H1 (cell line): ENCODE data around the gene SPSB3. TPM values are rescaled to one million over a fixed set of nuclear protein-coding genes. Genes with fewer than 3 reads are reported as not detected.

Experiments
- CTCF ChIA-PET: fragments of 300-600 bp; sonication (Branson Sonifier 250); formaldehyde crosslinking; loops from one replicate; lab custom pipeline; 2021; ENCODE audit not compliant: partially characterized antibody; lab: Charles Lee
- POLR2A ChIA-PET: fragments of 300-600 bp; sonication (Branson Sonifier 250); formaldehyde crosslinking; loops from one replicate; lab custom pipeline; 2021; ENCODE audit warnings: inconsistent platforms; ENCODE audit not compliant: partially characterized antibody; lab: Charles Lee
- DNase-seq, 2 experiments: peaks; one replicate each; pipeline versions ENCODE4 v3.0.0 to v3.0.0-alpha.2; 2010 to 2022; ENCODE audit warnings: low spot score in 2 of 2, low read depth in 1 of 2, mixed read lengths in 1 of 2
- FAIRE-seq: peaks from 2 replicates; lab custom pipeline; 2011; peaks lifted over from hg19 to GRCh38; lab: Jason Lieb, UNC
- H2AFZ ChIP-seq: 2 replicates; pipeline ENCODE4 v1.8.1; 2012; ENCODE audit warnings: low read length, inconsistent platforms
- H2AK5ac ChIP-seq: 2 replicates; pipeline ENCODE4 v1.6.1; 2013; ENCODE audit warnings: low read depth, low read length
- H2BK120ac ChIP-seq: replicated peaks from 2 replicates; pipeline ENCODE3; 2013; ENCODE audit warnings: low read depth, low read length, inconsistent platforms
- H2BK12ac ChIP-seq: 2 replicates; pipeline ENCODE4 v1.6.1; 2013; ENCODE audit warnings: low read depth, low read length
- H2BK15ac ChIP-seq: 2 replicates; pipeline ENCODE4 v1.6.1; 2013; ENCODE audit warnings: low read length
- H2BK20ac ChIP-seq: 2 replicates; pipeline ENCODE4 v1.6.1; 2013; ENCODE audit warnings: low read length
- H2BK5ac ChIP-seq: 2 replicates; pipeline ENCODE4 v1.6.1; 2013; ENCODE audit warnings: low read depth, low read length
- H3K14ac ChIP-seq: 2 replicates; pipeline ENCODE4 v1.6.1; 2013; ENCODE audit warnings: inconsistent platforms; ENCODE audit not compliant: insufficient read length
- H3K18ac ChIP-seq: 2 replicates; pipeline ENCODE4 v1.6.1; 2013; ENCODE audit warnings: low read length; ENCODE audit errors: extremely low read depth
- H3K23ac ChIP-seq: 2 replicates; pipeline ENCODE4 v1.6.1; 2013; ENCODE audit warnings: inconsistent platforms; ENCODE audit not compliant: insufficient read length
- H3K23me2 ChIP-seq: 2 replicates; pipeline ENCODE4 v1.6.1; 2013; ENCODE audit warnings: low read depth, low read length
- H3K27ac ChIP-seq: 2 replicates; pipeline ENCODE4 v1.6.1; 2011; ENCODE audit warnings: low read depth, low read length, inconsistent platforms
- H3K27me3 ChIP-seq, 4 experiments: replicated peaks in 1 of 4; 1 replicate in 1 of 4; 2 replicates in 3 of 4; pipeline versions ENCODE4 v1.6.1 to v1.8.1; 2011 to 2013; ENCODE audit warnings: low read length in 3 of 4, mild to moderate bottlenecking in 3 of 4, inconsistent platforms in 2 of 4, mixed read lengths in 2 of 4, moderate library complexity in 1 of 4; ENCODE audit not compliant: control insufficient read depth in 3 of 4, insufficient read depth in 3 of 4; ENCODE audit errors: extremely low read depth in 1 of 4
- H3K36me3 ChIP-seq, 4 experiments: 2 replicates each; pipeline versions ENCODE4 v1.6.1 to v1.8.1; 2011 to 2013; ENCODE audit warnings: mild to moderate bottlenecking in 4 of 4, low read length in 3 of 4, moderate library complexity in 2 of 4, control low read depth in 1 of 4, inconsistent platforms in 1 of 4; ENCODE audit not compliant: insufficient read depth in 4 of 4, control insufficient read depth in 2 of 4
- H3K4ac ChIP-seq: replicated peaks from 2 replicates; pipeline ENCODE3; 2013; ENCODE audit warnings: low read length, low read depth, mixed read lengths, inconsistent platforms; ENCODE audit not compliant: insufficient read length
- H3K4me1 ChIP-seq, 4 experiments: replicated peaks in 1 of 4; 1 replicate in 1 of 4; 2 replicates in 3 of 4; pipeline versions ENCODE4 v1.6.1 to v1.8.1; 2011 to 2013; ENCODE audit warnings: low read length in 3 of 4, inconsistent platforms in 2 of 4, mixed read lengths in 1 of 4; ENCODE audit not compliant: insufficient read depth in 4 of 4, control insufficient read depth in 3 of 4
- H3K4me2 ChIP-seq, 2 experiments: 2 replicates each; pipeline versions ENCODE4 v1.6.1 to v1.8.1; 2011 to 2013; ENCODE audit warnings: low read depth in 2 of 2, low read length in 2 of 2, control low read depth in 1 of 2, inconsistent platforms in 1 of 2, mild to moderate bottlenecking in 1 of 2; ENCODE audit not compliant: insufficient read depth in 1 of 2
- H3K4me3 ChIP-seq, 4 experiments: fragments of 200-600, 300-600 bp in 1 of 4; sonication (generic), shearing (Covaris generic), sonication (Bioruptor Twin) in 1 of 4; 2 replicates each; pipeline versions ENCODE4 v1.5.1 to v1.8.1; 2011 to 2016; ENCODE audit warnings: low read length in 4 of 4, low read depth in 3 of 4, control low read depth in 2 of 4, inconsistent platforms in 2 of 4, mild to moderate bottlenecking in 2 of 4, mixed read lengths in 1 of 4, moderate library complexity in 1 of 4; ENCODE audit not compliant: insufficient read depth in 2 of 4; ENCODE audit errors: extremely low read depth in 1 of 4
- H3K56ac ChIP-seq: replicated peaks from 2 replicates; pipeline ENCODE3; 2013; ENCODE audit warnings: low read depth, mild to moderate bottlenecking, mixed read lengths, low read length, inconsistent platforms; ENCODE audit not compliant: insufficient read length
- H3K79me1 ChIP-seq: 2 replicates; pipeline ENCODE4 v1.6.1; 2013; ENCODE audit warnings: low read depth, low read length, control low read depth
- H3K79me2 ChIP-seq, 2 experiments: 2 replicates each; pipeline versions ENCODE4 v1.6.1 to v1.8.1; 2012 to 2013; ENCODE audit warnings: low read length in 2 of 2, mild to moderate bottlenecking in 2 of 2, inconsistent platforms in 1 of 2; ENCODE audit not compliant: insufficient read depth in 2 of 2, control insufficient read depth in 1 of 2
- H3K9ac ChIP-seq, 4 experiments: replicated peaks in 1 of 4; 1 replicate in 1 of 4; 2 replicates in 3 of 4; pipeline versions ENCODE4 v1.6.1 to v1.8.1; 2011 to 2013; ENCODE audit warnings: low read depth in 3 of 4, low read length in 3 of 4, control low read depth in 2 of 4, mild to moderate bottlenecking in 2 of 4, moderate library complexity in 2 of 4, inconsistent platforms in 1 of 4; ENCODE audit errors: extremely low read depth in 1 of 4
- H3K9me3 ChIP-seq, 2 experiments: 2 replicates each; pipeline versions ENCODE4 v1.6.1 to v1.8.1; 2012 to 2013; ENCODE audit warnings: mild to moderate bottlenecking in 2 of 2, moderate library complexity in 2 of 2, control low read depth in 1 of 2, inconsistent platforms in 1 of 2, low read depth in 1 of 2, low read length in 1 of 2, mixed read lengths in 1 of 2; ENCODE audit not compliant: insufficient read depth in 2 of 2
- H4K20me1 ChIP-seq, 2 experiments: replicated peaks in 1 of 2; 2 replicates each; pipeline versions ENCODE3 to v1.8.1; 2011 to 2013; ENCODE audit warnings: inconsistent platforms in 2 of 2, low read length in 2 of 2, mild to moderate bottlenecking in 1 of 2; ENCODE audit not compliant: insufficient read depth in 2 of 2, control insufficient read depth in 1 of 2
- H4K5ac ChIP-seq: 2 replicates; pipeline ENCODE4 v1.6.1; 2013; ENCODE audit warnings: low read length, low read depth, mixed read lengths, inconsistent platforms; ENCODE audit not compliant: insufficient read length
- H4K8ac ChIP-seq: 2 replicates; pipeline ENCODE4 v1.8.0; 2013; ENCODE audit warnings: mild to moderate bottlenecking, moderate library complexity, low read length, inconsistent platforms; ENCODE audit not compliant: insufficient read depth; ENCODE audit errors: extremely low read depth
- H4K91ac ChIP-seq: replicated peaks from 2 replicates; pipeline ENCODE3; 2013; ENCODE audit warnings: low read length, mixed read lengths, inconsistent platforms; ENCODE audit not compliant: insufficient read length
- ASH2L ChIP-seq: fragments of 200-600, 300-600 bp; sonication (generic); IDR thresholded peaks from one replicate; pipeline ENCODE4 v1.7.1; 2017; ENCODE audit warnings: low read length
- CTCF ChIP-seq, 3 experiments: IDR thresholded peaks; 1 replicate in 2 of 3; 2 replicates in 1 of 3; pipeline versions ENCODE4 v1.5.1 to v1.6.1; 2011; ENCODE audit warnings: low read length in 3 of 3, mild to moderate bottlenecking in 3 of 3, inconsistent platforms in 2 of 3, low read depth in 1 of 3, moderate library complexity in 1 of 3; ENCODE audit not compliant: insufficient read depth in 1 of 3; ENCODE audit errors: control extremely low read depth in 1 of 3
- EZH2 ChIP-seq: fragments of 200-600 bp; sonication (generic); IDR thresholded peaks from 2 replicates; pipeline ENCODE4 v1.7.1; 2012; ENCODE audit warnings: low read depth, mild to moderate bottlenecking, moderate library complexity, low read length, inconsistent platforms; ENCODE audit not compliant: severe bottlenecking
- GABPA ChIP-seq: IDR thresholded peaks from 2 replicates; pipeline ENCODE4 v1.6.1; 2011; ENCODE audit warnings: mild to moderate bottlenecking, low read length, moderate library complexity, borderline replicate concordance; ENCODE audit not compliant: insufficient read depth
- MAX ChIP-seq: IDR thresholded peaks from 2 replicates; pipeline ENCODE4 v1.6.1; 2012; ENCODE audit warnings: inconsistent platforms
- RFX5 ChIP-seq: IDR thresholded peaks from 2 replicates; pipeline ENCODE4 v1.6.1; 2011; ENCODE audit warnings: low read depth, low read length, improper control_type of control experiment, borderline replicate concordance
- SIN3A ChIP-seq, 2 experiments: IDR thresholded peaks in 1 of 2; conservative IDR thresholded peaks in 1 of 2; 2 replicates each; pipeline ENCODE4 v1.6.1; 2011 to 2012; ENCODE audit warnings: low read length in 2 of 2, improper control_type of control experiment in 1 of 2, low read depth in 1 of 2, mild to moderate bottlenecking in 1 of 2
- SP4 ChIP-seq: IDR thresholded peaks from 2 replicates; pipeline ENCODE4 v1.6.1; 2012; ENCODE audit warnings: low read length, inconsistent platforms
- TAF1 ChIP-seq: IDR thresholded peaks from 2 replicates; pipeline ENCODE4 v1.6.1; 2011; ENCODE audit warnings: mild to moderate bottlenecking, low read depth, low read length
- ZNF274 ChIP-seq: IDR thresholded peaks from 2 replicates; pipeline ENCODE4 v1.7.0; 2012; ENCODE audit warnings: low read length, borderline replicate concordance; ENCODE audit errors: extremely low read depth
- WGBS, 2 experiments: shearing (Covaris generic) in 1 of 2; methylation state at CpG; one replicate each; pipeline versions ENCODE4 v1.1.6 to v1.1.7; 2013 to 2015; ENCODE audit warnings: low lambda C conversion rate in 2 of 2, mixed read lengths in 2 of 2, inconsistent platforms in 1 of 2, low coverage in 1 of 2, missing lambda C conversion rate in 1 of 2; ENCODE audit not compliant: insufficient replicate concordance in 2 of 2, insufficient coverage in 1 of 2, insufficient read length in 1 of 2; ENCODE audit errors: extremely low coverage in 1 of 2, missing lambda C conversion rate in 1 of 2; 5-methylcytosine and 5-hydroxymethylcytosine counted together
- polyA plus RNA-seq, 7 experiments: library from polyadenylated mRNA; depleted of rRNA in 3 of 7; stranded (reverse) in 5 of 7; unstranded in 2 of 7; fragments of >200 nt in 5 of 7; fragments of 200-250 nt in 2 of 7; gene quantifications; 1 replicate in 5 of 7; 2 replicates in 1 of 7; 4 replicates in 1 of 7; pipeline versions ENCODE4 v1.2.1 to v1.2.3, GENCODE V29; 2011 to 2013; ENCODE audit warnings: missing spikeins in 2 of 7, mixed read lengths in 2 of 7
- total RNA-seq: library from RNA; stranded (reverse); fragmentation: NEBNext Ultra II Directional; extraction: Animal tissue kit (Norgen Biotek cat#: 25700); gene quantifications from 2 replicates; pipeline ENCODE4 v1.2.1, GENCODE V29; 2021

Gene SPSB3
- total and polyA plus RNA-seq, 2 of the 8 experiments (the other 6 are each of a cell fraction or from before 2014, with no cell fraction given): 22.5 to 37.8 TPM

GRCh38 chr16:1820946-1821290, 38.5 kb upstream of the SPSB3 start:
- H2BK15ac ChIP-seq: no peak overlapping the region
- H3K27me3 ChIP-seq: peaks cover 0 to 5% (median 0%) of the 10 kb centered on the region in 4 experiments; a peak in 3 of 7 replicates
- H2BK120ac ChIP-seq: no peak overlapping the region
- H2BK5ac ChIP-seq: no peak overlapping the region
- POLR2A ChIA-PET: interaction anchor here (1.5 kb wide), 1 partner anchor 32 kb away, joined by 4 read pairs; no protein-coding TSS in a partner anchor
- 98% methylated on average over 12 of the region's 12 CpGs; no CpG with 5 or more reads in 1 of the 2 experiments for WGBS, 2 experiments
- peaks cover 1% of the 10 kb centered on the region; the same call in 1 of the 2 replicates for H3K23me2 ChIP-seq
- H3K56ac ChIP-seq: no peak overlapping the region
- CTCF ChIA-PET: interaction anchor here (1.5 kb wide), 1 partner anchor 10 kb away, joined by 7 read pairs; no protein-coding TSS in a partner anchor
- H4K20me1 ChIP-seq: peaks cover 4 to 15% of the 10 kb centered on the region in 2 experiments
- no peak overlapping the region for H2AFZ ChIP-seq
- no peak for DNase-seq
- peaks cover 0 to 5% (median 3%) of the 10 kb centered on the region in 4 experiments; a peak in 3 of 7 replicates for H3K4me1 ChIP-seq
- H4K5ac ChIP-seq: no peak overlapping the region
- H3K27ac ChIP-seq: no peak overlapping the region
- no peak overlapping the region for H2BK12ac ChIP-seq
- no peaks in the 10 kb centered on the region for H3K79me2 ChIP-seq
- no peak for FAIRE-seq
- peaks cover 4% of the 10 kb centered on the region; the same call in 1 of the 2 replicates for H3K79me1 ChIP-seq
- H3K18ac ChIP-seq: no peak overlapping the region
- H2AK5ac ChIP-seq: no peak overlapping the region
- no peaks in the 10 kb centered on the region for H3K9me3 ChIP-seq
- no peak overlapping the region for H4K91ac ChIP-seq
- H3K4me2 ChIP-seq: no peak overlapping the region
- H3K23ac ChIP-seq: no peak overlapping the region
- H3K14ac ChIP-seq: no peak overlapping the region
- H4K8ac ChIP-seq: no peak overlapping the region; the same call in 1 of the 2 replicates
- no peak overlapping the region for H2BK20ac ChIP-seq
- no peak overlapping the region for H3K4ac ChIP-seq
- H3K4me3 ChIP-seq: no peak overlapping the region
- no peak overlapping the region for H3K9ac ChIP-seq
- H3K36me3 ChIP-seq: peaks cover 0 to 7% (median 3%) of the 10 kb centered on the region in 4 experiments; a peak in 5 of 8 replicates
- no peak for TF ChIP-seq GABPA
- no peak for TF ChIP-seq SP4
- no peak for TF ChIP-seq TAF1
- TF ChIP-seq MAX: no peak
- no peak for TF ChIP-seq RFX5
- TF ChIP-seq ZNF274: no peak
- no peak for TF ChIP-seq EZH2
- no peak for TF ChIP-seq SIN3A (conservative IDR thresholded peaks at IDR 0.05 in 1 of 2, IDR thresholded peaks at IDR 0.05 in 1 of 2; ENCODE audit: low read depth in 1 of 2, low read length in 2 of 2)
- TF ChIP-seq CTCF (IDR thresholded peaks at IDR 0.05; ENCODE audit: control extremely low read depth in 1 of 3, insufficient read depth in 1 of 3, low read depth in 1 of 3, low read length in 3 of 3): no peak
- no peak for TF ChIP-seq ASH2L
